ENCODE results near the gene CLIC5.

GRCh38 chr6:46036911-46037310 is 21.3 kb upstream of the CLIC5 start:
- TF ChIP-seq POLR2A (IDR thresholded peaks at IDR 0.05; ENCODE audit: low read length) = no peak
- TF ChIP-seq GATA1 (IDR thresholded peaks at IDR 0.05; ENCODE audit: low read depth, low read length) = no peak
